Measurements from ENCODE around the gene IRGC. TPM values are rescaled to one million over a fixed set of nuclear protein-coding genes. Genes with fewer than 3 reads are reported as not detected.

IRGC gene
- total and polyA plus RNA-seq, 2 experiments from 2014 or later = not detected

DNA sequence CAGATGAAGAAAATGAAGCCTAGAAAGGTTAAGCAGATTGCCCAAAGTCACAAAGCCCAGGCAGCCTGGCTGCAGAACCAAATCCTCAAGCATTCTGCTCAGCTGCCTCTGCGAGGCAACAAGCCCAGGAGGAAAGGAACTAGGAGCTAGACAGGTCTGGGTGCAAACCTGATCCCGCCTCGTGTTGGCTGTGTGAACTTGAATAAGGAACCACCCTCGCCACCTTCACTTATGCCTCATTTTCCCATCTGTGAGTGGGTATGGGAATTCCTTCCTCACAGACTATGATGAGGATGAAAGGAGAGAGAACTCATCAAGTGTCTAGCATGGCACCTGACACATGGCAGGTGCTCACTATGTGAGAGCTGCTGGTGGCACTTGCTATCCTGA lies 32.3 kb downstream of the IRGC start:
- DNase-seq = no peak
- 90 to 93% methylated on average over 4 of the region's 4 CpGs for WGBS, 2 experiments (ENCODE audit: low coverage in 1 of 2, low lambda C conversion rate in 2 of 2, missing lambda C conversion rate in 2 of 2)
- H4K20me1 ChIP-seq (ENCODE audit: insufficient read depth) = no peaks in the 10 kb centered on the region
- no peak for TF ChIP-seq EZH2 (IDR thresholded peaks at IDR 0.05; ENCODE audit: insufficient read depth, poor library complexity, severe bottlenecking)
- no peak for TF ChIP-seq EZH2phosphoT487 (IDR thresholded peaks at IDR 0.05; ENCODE audit: insufficient read depth, low read depth)
- H3K79me2 ChIP-seq (ENCODE audit: insufficient read depth) = peaks cover 51% of the 10 kb centered on the region
- H3K4me1 ChIP-seq (ENCODE audit: insufficient read depth) = peaks cover 25% of the 10 kb centered on the region
- in situ Hi-C loops (cut with MboI) = loop anchor here (5.0 kb wide), 1 partner anchor 39 kb away; no protein-coding TSS in a partner anchor
- H3K27me3 ChIP-seq (replicated peaks; ENCODE audit: insufficient read depth) = no peaks in the 10 kb centered on the region
- no peaks in the 10 kb centered on the region for H3K9me2 ChIP-seq (ENCODE audit: insufficient read depth)
- peaks cover 37% of the 10 kb centered on the region for H3K36me3 ChIP-seq (ENCODE audit: low read depth)
- peaks cover 26% of the 10 kb centered on the region for H3F3A ChIP-seq (ENCODE audit: insufficient read depth)
- no peaks in the 10 kb centered on the region for H3K9me3 ChIP-seq (ENCODE audit: low read depth)
- H3K4me3 ChIP-seq = no peak overlapping the region
- H3K27ac ChIP-seq = no peak overlapping the region
- H3K4me2 ChIP-seq (ENCODE audit: unreplicated experiment) = no peak overlapping the region
- no peak overlapping the region for H3K9ac ChIP-seq
- no peak overlapping the region for H2AFZ ChIP-seq

DNA sequence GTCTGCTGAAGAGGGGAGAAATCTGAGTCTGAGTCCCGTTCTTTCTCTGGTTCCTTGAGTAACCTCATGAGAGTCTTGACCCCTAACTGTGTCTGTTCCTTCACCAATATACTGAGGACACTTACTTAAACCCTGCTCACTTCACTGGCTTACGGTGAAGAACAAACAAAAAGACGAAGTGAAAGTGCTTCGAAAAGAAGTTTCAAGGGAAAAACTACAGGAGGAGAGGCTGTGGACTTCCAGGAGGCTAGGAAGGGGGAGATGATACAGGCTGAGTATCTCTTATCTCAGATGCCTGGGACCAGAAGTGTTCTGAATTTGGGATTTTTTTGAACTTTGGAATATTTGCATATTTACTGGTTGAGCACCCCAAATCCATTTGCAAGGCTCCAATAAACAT lies 32.8 kb downstream of the IRGC start:
- H3K9me2 ChIP-seq (ENCODE audit: insufficient read depth) = no peaks in the 10 kb centered on the region
- no peaks in the 10 kb centered on the region for H3K9me3 ChIP-seq (ENCODE audit: low read depth)
- 77 to 94% methylated on average over 4 of the region's 4 CpGs for WGBS, 2 experiments (ENCODE audit: low coverage in 1 of 2, low lambda C conversion rate in 2 of 2, missing lambda C conversion rate in 2 of 2)
- H3K4me3 ChIP-seq = no peak overlapping the region
- H3K36me3 ChIP-seq (ENCODE audit: low read depth) = peaks cover 37% of the 10 kb centered on the region
- H3K27ac ChIP-seq = no peak overlapping the region
- peaks cover 51% of the 10 kb centered on the region for H3K79me2 ChIP-seq (ENCODE audit: insufficient read depth)
- H3K4me2 ChIP-seq (ENCODE audit: unreplicated experiment) = no peak overlapping the region
- no peaks in the 10 kb centered on the region for H4K20me1 ChIP-seq (ENCODE audit: insufficient read depth)
- peaks cover 27% of the 10 kb centered on the region for H3K4me1 ChIP-seq (ENCODE audit: insufficient read depth)
- TF ChIP-seq EZH2phosphoT487 (IDR thresholded peaks at IDR 0.05; ENCODE audit: insufficient read depth, low read depth) (no peak), EZH2 (IDR thresholded peaks at IDR 0.05; ENCODE audit: insufficient read depth, poor library complexity, severe bottlenecking) (no peak)
- H3K9ac ChIP-seq = no peak overlapping the region
- H3K27me3 ChIP-seq (replicated peaks; ENCODE audit: insufficient read depth) = no peaks in the 10 kb centered on the region
- DNase-seq = no peak
- no peak overlapping the region for H2AFZ ChIP-seq
- peaks cover 30% of the 10 kb centered on the region for H3F3A ChIP-seq (ENCODE audit: insufficient read depth)
- in situ Hi-C loops (cut with MboI) = loop anchor here (5.0 kb wide), 1 partner anchor 39 kb away; no protein-coding TSS in a partner anchor

DNA sequence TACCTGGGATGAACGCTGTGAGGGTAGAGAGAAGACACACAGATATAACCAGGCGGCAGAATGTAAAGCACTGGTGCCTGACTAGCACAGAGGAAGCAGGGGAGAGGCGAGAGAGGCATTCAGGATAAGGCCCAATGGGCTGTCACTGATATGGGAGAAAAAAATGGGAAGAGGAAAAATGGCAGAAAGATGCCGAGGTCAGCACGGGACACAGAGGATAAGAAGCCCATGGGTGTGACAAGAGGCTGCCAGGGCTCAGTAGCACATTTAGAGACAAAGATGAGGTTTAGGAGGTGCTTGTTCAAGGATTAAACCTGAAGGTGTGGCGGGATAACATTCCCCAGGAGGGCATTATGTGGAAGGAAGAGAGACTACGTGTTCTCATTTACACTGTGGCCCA lies 33.3 kb downstream of the IRGC start:
- peaks cover 56% of the 10 kb centered on the region for H3K79me2 ChIP-seq (ENCODE audit: insufficient read depth)
- H3F3A ChIP-seq (ENCODE audit: insufficient read depth) = peaks cover 30% of the 10 kb centered on the region

DNA sequence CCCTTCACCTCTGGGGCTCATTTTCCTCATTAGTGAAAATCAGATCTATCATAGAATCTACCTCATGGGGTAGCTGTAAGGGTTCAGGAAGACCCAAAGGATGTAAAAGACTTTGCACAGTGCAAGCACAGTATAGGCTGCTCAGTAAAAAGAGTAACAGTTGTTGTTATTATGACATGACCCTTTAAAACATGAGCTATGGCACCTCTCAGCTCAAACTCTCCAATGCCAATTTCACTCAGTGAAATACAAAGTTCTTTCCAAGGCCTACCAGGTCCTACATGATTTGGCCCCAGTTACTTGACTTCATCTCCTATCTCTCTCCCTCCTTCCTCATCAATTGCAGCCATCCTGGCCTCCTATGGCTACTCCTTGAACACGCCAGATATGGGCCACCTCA lies 34.0 kb downstream of the IRGC start:
- Histone ChIP-seq H3F3A (ENCODE audit: insufficient read depth) (peaks cover 31% of the 10 kb centered on the region), H3K27ac (no peak overlapping the region), H3K36me3 (ENCODE audit: low read depth) (peaks cover 29% of the 10 kb centered on the region), H3K4me2 (ENCODE audit: unreplicated experiment) (no peak overlapping the region), H2AFZ (no peak overlapping the region), H3K27me3 (replicated peaks; ENCODE audit: insufficient read depth) (no peaks in the 10 kb centered on the region), H3K9ac (no peak overlapping the region), H3K79me2 (ENCODE audit: insufficient read depth) (peaks cover 56% of the 10 kb centered on the region), H3K4me3 (no peak overlapping the region), H4K20me1 (ENCODE audit: insufficient read depth) (no peaks in the 10 kb centered on the region), H3K9me3 (ENCODE audit: low read depth) (no peaks in the 10 kb centered on the region), H3K4me1 (ENCODE audit: insufficient read depth) (peaks cover 28% of the 10 kb centered on the region), H3K9me2 (ENCODE audit: insufficient read depth) (no peaks in the 10 kb centered on the region)
- DNase-seq = no peak
- 97% methylated on average over 1 of the region's 1 CpG for WGBS, 2 experiments (ENCODE audit: low coverage in 1 of 2, low lambda C conversion rate in 2 of 2, missing lambda C conversion rate in 2 of 2)
- in situ Hi-C loops (cut with MboI) = loop anchor here (5.0 kb wide), 1 partner anchor 37 kb away; no protein-coding TSS in a partner anchor
- no peak for TF ChIP-seq EZH2phosphoT487 (IDR thresholded peaks at IDR 0.05; ENCODE audit: insufficient read depth, low read depth)
- no peak for TF ChIP-seq EZH2 (IDR thresholded peaks at IDR 0.05; ENCODE audit: insufficient read depth, poor library complexity, severe bottlenecking)

More for the DNA sequence above, 33.3 kb downstream of the IRGC start:
- no peaks in the 10 kb centered on the region for H3K9me3 ChIP-seq (ENCODE audit: low read depth)
- in situ Hi-C loops (cut with MboI) = loop anchor here (5.0 kb wide), 1 partner anchor 38 kb away; no protein-coding TSS in a partner anchor
- WGBS, 2 experiments (ENCODE audit: low coverage in 1 of 2, low lambda C conversion rate in 2 of 2, missing lambda C conversion rate in 2 of 2) = 90 to 97% methylated on average over 7 of the region's 7 CpGs
- TF ChIP-seq EZH2phosphoT487 (IDR thresholded peaks at IDR 0.05; ENCODE audit: insufficient read depth, low read depth) = no peak
- TF ChIP-seq EZH2 (IDR thresholded peaks at IDR 0.05; ENCODE audit: insufficient read depth, poor library complexity, severe bottlenecking) = no peak
- no peak overlapping the region for H2AFZ ChIP-seq
- no peak overlapping the region for H3K4me2 ChIP-seq (ENCODE audit: unreplicated experiment)
- no peak for DNase-seq
- no peaks in the 10 kb centered on the region for H3K27me3 ChIP-seq (replicated peaks; ENCODE audit: insufficient read depth)
- H3K4me3 ChIP-seq = no peak overlapping the region
- H4K20me1 ChIP-seq (ENCODE audit: insufficient read depth) = no peaks in the 10 kb centered on the region
- peaks cover 35% of the 10 kb centered on the region for H3K36me3 ChIP-seq (ENCODE audit: low read depth)
- peaks cover 28% of the 10 kb centered on the region for H3K4me1 ChIP-seq (ENCODE audit: insufficient read depth)
- H3K9me2 ChIP-seq (ENCODE audit: insufficient read depth) = no peaks in the 10 kb centered on the region
- H3K9ac ChIP-seq = no peak overlapping the region
- no peak overlapping the region for H3K27ac ChIP-seq
